ENCODE measurements around the gene REC114.
A peak's percentile ranks its signal among the peaks of the same experiment; 100 is the strongest.
"Not testable (repeated sequence)": the region's sequence is repeated elsewhere in the genome, so short reads cannot be mapped to it uniquely, and the experiment has no call there.

REC114 gene

GRCh38 chr15:73530649-73531048, 87.7 kb downstream of the REC114 start:
- no peak for DNase-seq

GRCh38 chr15:73538123-73538522, 95.2 kb downstream of the REC114 start:
- DNase-seq = no peak

GRCh38 chr15:73538563-73539211, 95.7 kb downstream of the REC114 start:
- DNase-seq = no peak

DNA sequence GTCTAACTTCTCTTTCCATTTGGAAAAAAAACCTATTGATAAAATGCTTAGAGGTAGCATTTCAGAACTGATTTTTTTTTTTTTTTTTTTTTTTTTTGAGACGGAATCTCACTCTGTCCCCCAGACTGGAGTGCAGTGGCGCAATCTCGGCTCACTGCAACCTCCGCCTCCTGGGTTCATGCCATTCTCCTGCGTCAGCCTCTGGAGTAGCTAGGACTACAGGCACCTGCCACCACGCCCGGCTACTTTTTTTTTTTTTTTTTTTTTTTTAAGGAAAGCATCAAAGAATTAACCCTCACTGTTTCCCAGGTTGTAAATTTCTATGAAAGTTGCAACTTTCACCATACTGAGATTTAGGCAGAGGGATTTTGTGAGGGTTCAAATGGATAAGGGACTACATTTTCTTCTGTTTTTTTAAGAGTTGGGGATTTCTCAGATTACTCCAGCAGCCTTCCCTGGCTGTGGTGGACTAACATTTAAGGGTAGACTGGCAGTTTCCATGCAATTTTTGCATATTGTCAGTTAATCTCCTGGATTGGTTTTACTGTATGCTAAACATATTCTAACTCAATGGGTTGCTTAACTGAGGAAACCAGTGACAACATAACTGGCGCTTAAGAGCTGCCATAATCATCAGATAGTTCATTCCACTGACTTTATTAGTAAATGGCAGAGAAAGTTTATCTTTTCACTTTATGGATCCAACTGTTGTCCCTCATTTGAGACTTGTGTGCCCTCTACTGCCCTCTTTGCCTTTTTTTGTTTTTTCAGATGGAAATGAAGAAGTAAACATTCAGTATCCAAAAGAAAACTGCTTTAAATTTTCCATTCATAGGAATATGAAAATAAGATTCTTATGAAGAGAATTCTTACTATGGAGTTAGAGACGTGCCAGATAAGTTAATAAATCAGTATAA, 96.5 kb downstream of the REC114 start:
- no peak for DNase-seq

GRCh38 chr15:73540161-73540560, 97.2 kb downstream of the REC114 start:
- DNase-seq = no peak

- no peak for DNase-seq
Measured at GRCh38 chr15:73541479-73541878, 98.5 kb downstream of the REC114 start.

- not testable (repeated sequence) for DNase-seq
Measured at GRCh38 chr15:73548925-73549324, 106.0 kb downstream of the REC114 start.

DNA sequence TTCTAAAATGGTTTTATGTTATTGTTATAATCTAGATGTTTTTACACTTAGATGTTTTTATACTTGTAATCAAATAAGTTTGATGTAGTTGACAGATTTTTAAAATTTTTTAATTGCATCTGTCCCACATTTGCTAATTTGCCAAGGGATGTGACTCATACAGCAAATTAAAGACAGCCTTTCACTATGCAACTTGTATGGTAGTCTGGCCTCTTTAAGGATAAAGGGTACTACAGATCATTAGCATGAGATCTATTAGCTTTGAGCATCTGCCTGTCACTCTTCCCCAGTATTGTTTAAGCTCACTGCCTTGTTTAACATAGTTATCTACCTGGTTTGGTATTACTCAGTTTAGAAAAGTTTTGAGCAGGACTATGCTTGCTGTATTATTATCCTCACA, 107.2 kb downstream of the REC114 start:
- no peak for DNase-seq

DNA sequence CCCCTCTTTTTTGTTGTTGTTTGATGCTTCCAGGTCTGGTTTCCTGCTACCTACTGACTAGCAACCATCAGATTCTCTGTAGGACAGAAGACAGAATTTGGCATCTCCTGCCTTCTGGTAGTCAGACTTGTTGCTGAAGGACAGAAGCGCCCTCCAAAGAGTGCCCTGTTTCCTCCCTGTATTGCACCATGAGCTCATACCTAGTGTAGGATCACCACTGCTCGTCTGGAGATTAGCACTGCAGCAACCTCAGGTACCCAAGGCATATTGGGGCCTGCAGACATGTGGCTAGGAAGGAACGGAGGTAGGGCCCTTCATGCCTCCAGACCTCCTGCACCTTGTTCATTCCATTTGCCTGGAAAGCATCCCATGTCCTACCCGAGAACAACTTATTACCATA, 112.1 kb downstream of the REC114 start:
- DNase-seq = no peak

DNA sequence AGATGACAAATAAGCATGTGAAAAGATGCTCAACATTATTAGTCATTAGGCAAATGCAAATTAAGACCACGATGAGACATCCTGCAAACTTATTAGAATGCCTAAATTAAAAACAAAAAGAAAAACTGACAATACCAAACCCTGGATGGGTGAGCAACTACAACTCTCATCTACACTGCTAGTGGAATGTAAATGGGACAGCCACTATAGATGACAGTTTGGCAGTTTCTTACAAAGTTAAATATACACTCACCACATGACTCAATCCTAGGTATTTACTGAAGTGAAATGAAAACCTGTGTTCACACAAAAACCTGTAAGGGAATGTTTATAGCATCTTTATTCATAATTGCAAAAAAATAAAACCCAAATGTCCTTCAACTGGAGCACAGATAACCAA, 115.6 kb downstream of the REC114 start:
- no peak for DNase-seq

DNA sequence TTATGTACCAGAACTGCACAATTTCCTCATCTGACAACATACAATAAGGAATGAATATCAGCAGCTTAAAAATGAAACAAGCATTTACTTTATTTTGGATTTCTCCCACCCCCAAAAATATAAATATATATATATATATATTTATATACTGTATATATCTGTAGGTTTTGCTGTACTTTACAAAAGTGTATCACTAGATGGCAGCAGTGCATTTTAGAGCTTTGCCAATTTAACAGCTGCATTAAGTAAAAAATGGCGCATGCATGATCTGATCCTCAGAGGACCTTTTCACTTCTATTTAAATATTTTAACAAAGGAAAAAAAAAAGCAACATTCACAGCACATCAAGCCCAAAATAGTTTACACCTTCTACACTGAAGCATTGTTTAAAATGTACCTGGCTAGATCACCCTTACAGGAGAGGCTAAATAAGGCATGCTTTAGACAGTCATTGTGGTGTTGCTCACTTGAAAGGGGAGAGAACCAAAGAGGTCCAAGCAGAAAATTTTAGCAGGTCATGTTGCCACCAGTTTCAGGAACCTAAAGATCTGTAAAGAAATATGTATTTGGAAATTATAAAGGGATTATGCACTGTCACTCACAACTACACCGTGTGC, 117.6 kb downstream of the REC114 start:
- DNase-seq = peak; percentile 74

GRCh38 chr15:73564255-73564654, 121.3 kb downstream of the REC114 start:
- DNase-seq = peak; percentile 72

DNA sequence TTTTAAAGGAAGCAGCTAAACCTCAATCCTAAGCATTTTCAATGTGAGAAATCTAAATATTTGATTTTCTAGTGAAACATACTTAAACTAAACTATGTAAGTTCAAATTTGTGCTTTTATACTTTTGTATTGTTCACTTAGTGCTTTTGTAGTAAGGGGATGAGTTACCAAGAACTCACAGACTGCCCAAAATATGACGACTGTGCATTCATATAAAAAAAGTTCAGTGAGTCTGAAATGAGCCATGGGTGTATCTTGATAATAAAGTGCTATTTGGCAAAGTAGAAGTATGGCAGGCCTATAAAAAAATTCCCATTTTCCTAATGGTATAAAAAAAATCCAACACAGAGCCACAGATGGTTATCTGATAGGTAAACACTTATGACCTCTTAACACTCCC, 124.1 kb downstream of the REC114 start:
- no peak for DNase-seq

- no peak for DNase-seq
Measured at GRCh38 chr15:73568564-73569280, 125.8 kb downstream of the REC114 start.

DNA sequence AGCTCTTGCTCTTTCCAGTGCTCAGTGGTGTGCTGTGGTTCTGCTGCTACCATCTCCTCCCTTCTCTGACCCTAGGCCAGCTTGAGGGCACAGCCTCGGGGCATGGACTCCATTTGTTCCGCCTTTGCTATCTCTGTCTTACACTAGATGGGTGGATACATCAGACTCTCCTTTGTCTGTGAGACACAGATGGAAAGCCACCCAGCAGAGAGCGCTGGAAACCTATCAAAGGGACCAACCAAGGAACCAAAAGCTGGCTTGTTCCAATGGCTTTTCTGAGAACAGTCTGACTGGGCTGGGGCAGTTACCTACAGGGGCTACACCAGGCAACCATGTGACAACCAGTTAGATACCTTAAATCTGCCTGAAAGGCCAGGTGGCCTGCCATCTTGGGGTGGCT, 126.4 kb downstream of the REC114 start:
- DNase-seq = no peak

GRCh38 chr15:73570355-73571032, 127.5 kb downstream of the REC114 start:
- DNase-seq = no peak

DNA sequence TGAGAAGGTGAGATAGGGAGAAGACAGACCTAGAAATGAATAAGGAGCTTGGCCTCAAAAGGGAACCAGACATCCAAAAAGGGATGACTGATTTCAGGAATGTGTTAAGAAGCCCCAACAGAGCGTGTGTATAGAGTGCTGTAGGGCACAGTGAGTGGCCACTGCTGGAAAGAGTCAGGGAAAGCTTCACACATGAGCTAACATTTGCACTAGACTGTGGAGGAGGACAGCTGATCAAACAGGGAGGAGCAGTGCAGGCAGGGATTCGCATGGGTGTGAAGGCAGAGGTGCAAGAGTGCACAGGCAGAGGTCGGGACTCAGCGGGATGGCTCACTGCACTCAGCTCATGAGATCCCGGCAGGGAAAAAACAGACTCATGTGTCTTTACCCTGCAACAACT, 128.4 kb downstream of the REC114 start:
- no peak for DNase-seq

DNA sequence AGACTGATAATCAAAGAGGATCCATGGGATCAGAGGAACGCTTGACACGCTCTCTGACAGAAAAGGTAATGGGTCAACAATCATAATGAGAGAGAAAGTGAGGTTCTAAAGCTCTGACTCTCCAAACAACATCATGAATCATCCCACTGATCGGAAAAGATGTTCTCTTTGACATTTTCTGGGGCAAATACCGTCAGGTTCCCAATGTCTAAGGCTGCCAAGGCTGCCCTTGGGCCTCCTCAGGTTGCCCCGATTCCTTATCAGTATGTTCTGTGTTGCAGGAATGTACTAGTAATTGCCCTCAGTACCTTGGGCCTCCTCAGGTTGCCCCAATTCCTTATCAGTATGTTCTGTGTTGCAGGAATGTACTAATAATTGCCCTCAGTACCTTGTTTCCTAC, 129.3 kb downstream of the REC114 start:
- no peak for DNase-seq

DNA sequence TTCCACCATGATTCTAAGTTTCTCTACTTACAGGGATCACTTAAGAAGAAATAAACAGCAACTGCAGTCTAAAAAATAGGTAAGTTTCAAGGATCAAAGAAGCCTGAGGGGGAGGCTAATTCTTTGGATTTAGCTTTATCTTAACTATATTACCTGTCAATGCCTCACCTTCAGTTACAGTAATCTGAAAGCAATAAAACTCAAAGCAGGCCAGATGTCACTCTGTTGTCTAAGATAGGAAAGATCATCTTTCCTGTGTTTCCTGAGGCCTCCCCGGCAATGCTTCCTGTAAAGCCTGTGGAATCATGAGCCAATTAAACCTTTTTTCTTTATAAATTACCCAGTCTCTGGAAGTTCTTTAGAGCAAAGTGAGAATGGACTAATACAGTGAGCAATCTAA, 130.1 kb downstream of the REC114 start:
- DNase-seq = no peak

- DNase-seq = peak; percentile 30
Measured at GRCh38 chr15:73573572-73573971, 130.6 kb downstream of the REC114 start.

- no peak for DNase-seq
Measured at GRCh38 chr15:73575636-73576247, 132.8 kb downstream of the REC114 start.

- not testable (repeated sequence) for DNase-seq
Measured at GRCh38 chr15:73577593-73577992, 134.6 kb downstream of the REC114 start.
